ENCODE measurements around the gene SAFB2.

Gene SAFB2

DNA sequence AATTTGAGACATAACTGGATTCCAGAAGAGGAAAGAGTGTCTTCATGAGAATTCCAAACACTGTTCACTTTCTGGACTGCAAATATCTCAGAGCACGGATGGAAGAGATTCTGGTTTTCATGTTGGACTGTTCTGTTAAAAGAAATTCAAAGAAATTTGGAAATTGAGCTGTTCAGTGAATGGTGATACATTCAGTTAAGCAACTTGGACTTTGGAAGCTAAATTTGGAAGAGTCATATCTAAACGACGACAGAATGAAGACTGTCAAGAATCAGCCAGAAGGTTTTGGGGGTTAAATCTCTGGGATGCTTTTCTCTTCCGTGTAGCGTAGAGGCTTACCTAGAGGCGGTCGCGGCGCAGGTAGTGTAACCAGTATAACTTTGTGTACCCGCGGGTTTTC lies 25.9 kb upstream of the SAFB2 start:
- no peak overlapping the region for H3K4me3 ChIP-seq (replicated peaks in 1 of 2; ENCODE audit: low read depth in 2 of 2, low read length in 2 of 2)
- DNase-seq (ENCODE audit: low read depth in 2 of 2): no peak
- no peak for TF ChIP-seq CTCF (IDR thresholded peaks at IDR 0.05; ENCODE audit: low read depth, low read length)

DNA sequence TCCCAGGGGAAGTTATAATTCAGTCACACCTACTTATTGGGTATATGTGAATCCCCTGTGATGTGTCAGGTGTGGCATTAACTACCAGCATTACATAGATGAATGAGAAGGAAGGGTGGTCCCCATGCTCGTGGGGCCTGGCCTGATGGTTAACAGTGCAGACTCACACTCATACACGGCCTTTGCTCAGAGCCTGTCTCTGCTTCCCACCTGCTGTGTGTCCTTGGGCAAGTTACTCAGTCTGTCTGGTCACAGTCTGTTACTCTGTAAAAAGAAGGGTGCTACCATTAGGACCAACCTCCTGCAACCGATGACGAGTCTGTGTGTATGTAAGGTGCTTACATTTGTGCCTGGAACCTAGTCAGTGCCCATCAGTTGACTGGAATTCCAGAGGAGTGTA lies 24.1 kb upstream of the SAFB2 start:
- no peak for TF ChIP-seq CTCF (IDR thresholded peaks at IDR 0.05; ENCODE audit: low read depth, low read length)
- DNase-seq (ENCODE audit: low read depth in 2 of 2): no peak
- H3K4me3 ChIP-seq (replicated peaks in 1 of 2; ENCODE audit: low read depth in 2 of 2, low read length in 2 of 2): no peak overlapping the region

- no peak for TF ChIP-seq CTCF (IDR thresholded peaks at IDR 0.05; ENCODE audit: low read depth, low read length)
- DNase-seq (ENCODE audit: low read depth in 2 of 2): no peak
- H3K4me3 ChIP-seq (replicated peaks in 1 of 2; ENCODE audit: low read depth in 2 of 2, low read length in 2 of 2): no peak overlapping the region
These were observed 22.8 kb upstream of the SAFB2 start for GRCh38 chr19:5645409-5645808.

DNA sequence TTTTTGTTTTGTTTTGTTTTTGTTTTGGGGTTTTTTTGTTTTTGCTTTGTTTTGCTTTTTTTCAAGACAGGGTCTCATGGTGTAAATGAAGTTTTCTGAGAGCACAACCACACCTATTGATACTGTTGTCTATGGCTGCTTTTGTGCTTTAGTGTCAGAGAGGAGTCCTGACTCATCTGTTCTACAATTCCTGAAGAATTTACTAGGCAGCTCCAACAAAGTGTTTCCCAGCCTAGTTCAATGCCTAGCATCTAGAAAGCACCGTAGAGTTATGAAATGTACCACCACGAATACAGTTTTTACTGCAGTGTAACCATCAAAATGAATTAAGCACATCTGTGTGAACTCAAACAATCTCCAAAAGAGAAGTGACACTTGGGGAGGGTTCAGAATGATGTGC lies 21.5 kb upstream of the SAFB2 start:
- peak in 1 of 2 donors; percentile 32 for DNase-seq (ENCODE audit: low read depth in 2 of 2)
- no peak for TF ChIP-seq CTCF (IDR thresholded peaks at IDR 0.05; ENCODE audit: low read depth, low read length)
- no peak overlapping the region for H3K4me3 ChIP-seq (replicated peaks in 1 of 2; ENCODE audit: low read depth in 2 of 2, low read length in 2 of 2)

GRCh38 chr19:5643060-5643459 lies 20.5 kb upstream of the SAFB2 start:
- H3K4me3 ChIP-seq (replicated peaks in 1 of 2; ENCODE audit: low read depth in 2 of 2, low read length in 2 of 2): no peak overlapping the region
- no peak for DNase-seq (ENCODE audit: low read depth in 2 of 2)
- TF ChIP-seq CTCF (IDR thresholded peaks at IDR 0.05; ENCODE audit: low read depth, low read length): no peak

DNA sequence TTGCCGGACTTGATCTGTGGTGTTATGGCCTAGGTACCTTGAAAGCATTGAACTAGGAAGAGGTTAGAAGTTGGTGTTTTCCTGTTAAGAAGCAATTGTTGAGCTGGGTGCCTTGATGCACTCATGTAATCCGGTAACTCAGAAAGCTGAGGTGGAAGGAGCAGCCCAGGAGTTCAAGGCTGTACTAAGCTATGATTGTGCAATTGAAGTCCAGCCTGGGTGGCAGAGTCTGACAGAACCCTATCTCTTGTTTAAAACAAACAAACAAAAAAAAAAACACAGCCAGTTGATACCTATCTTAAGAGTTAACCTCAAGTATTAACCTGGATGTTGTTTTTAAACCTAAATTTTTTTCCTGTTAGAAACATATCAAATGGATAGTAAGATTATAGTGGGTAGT lies 19.6 kb upstream of the SAFB2 start:
- DNase-seq (ENCODE audit: low read depth in 2 of 2): no peak
- no peak for TF ChIP-seq CTCF (IDR thresholded peaks at IDR 0.05; ENCODE audit: low read depth, low read length)
- H3K4me3 ChIP-seq (replicated peaks in 1 of 2; ENCODE audit: low read depth in 2 of 2, low read length in 2 of 2): no peak overlapping the region

DNA sequence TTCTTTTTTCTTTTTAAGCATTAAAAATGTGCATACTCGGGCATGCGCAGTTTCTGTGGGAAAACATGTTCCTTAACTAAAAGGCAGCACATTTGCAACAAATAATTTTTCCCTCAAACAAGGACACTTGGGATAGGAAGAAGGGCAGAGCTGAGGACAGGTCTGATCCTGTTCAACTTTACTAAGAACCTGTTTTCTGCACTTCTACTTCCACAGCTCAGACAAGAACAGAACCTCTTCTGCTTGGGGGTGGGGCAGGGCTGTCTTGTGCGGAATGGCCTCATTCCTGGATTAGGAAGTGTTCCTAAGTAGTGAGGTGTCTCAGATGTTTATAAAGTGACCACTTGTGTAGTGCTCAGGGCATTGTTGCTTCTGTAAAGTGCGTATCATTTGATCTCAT lies 18.6 kb upstream of the SAFB2 start:
- no peak for TF ChIP-seq CTCF (IDR thresholded peaks at IDR 0.05; ENCODE audit: low read depth, low read length)
- DNase-seq (ENCODE audit: low read depth in 2 of 2): no peak
- no peak overlapping the region for H3K4me3 ChIP-seq (replicated peaks in 1 of 2; ENCODE audit: low read depth in 2 of 2, low read length in 2 of 2)
